OCI-LY1 (cell line): ENCODE measurements around the gene DIAPH1.

ENCODE experiments used
- H2AFZ ChIP-seq: fragments of 200-600 bp; sonication (generic), shearing (Covaris generic); 2 replicates; pipeline ENCODE4 v1.6.0; 2014; ENCODE audit warnings: antibody characterized with exemption, mild to moderate bottlenecking, low read length
- H3F3A ChIP-seq: fragments of 200-600 bp; sonication (generic), shearing (Covaris generic); 2 replicates; pipeline ENCODE4 v1.6.0; 2014; ENCODE audit warnings: mild to moderate bottlenecking, antibody characterized with exemption, low read length, moderate library complexity; ENCODE audit not compliant: insufficient read depth
- H3K27ac ChIP-seq: fragments of 200-600 bp; sonication (generic); 2 replicates; pipeline ENCODE4 v1.5.1; 2014; ENCODE audit warnings: low read length, mixed run types, mild to moderate bottlenecking, low read depth; ENCODE audit not compliant: poor library complexity, severe bottlenecking
- H3K27me3 ChIP-seq: fragments of 200-600 bp; sonication (generic); 2 replicates; pipeline ENCODE4 v1.6.0; 2014; ENCODE audit warnings: antibody characterized with exemption, mild to moderate bottlenecking, low read length, moderate library complexity; ENCODE audit not compliant: insufficient read depth
- H3K36me3 ChIP-seq: fragments of 200-600 bp; sonication (generic); 2 replicates; pipeline ENCODE4 v1.6.1; 2014; ENCODE audit warnings: mild to moderate bottlenecking, antibody characterized with exemption, low read length, moderate library complexity, mixed read lengths; ENCODE audit not compliant: insufficient read depth
- H3K4me1 ChIP-seq: fragments of 200-600 bp; sonication (generic); 2 replicates; pipeline ENCODE4 v1.5.1; 2014; ENCODE audit warnings: mild to moderate bottlenecking, low read length, moderate library complexity; ENCODE audit not compliant: insufficient read depth, severe bottlenecking
- H3K4me2 ChIP-seq: fragments of 200-600 bp; sonication (generic), shearing (Covaris generic); 2 replicates; pipeline ENCODE4 v1.6.1; 2014; ENCODE audit warnings: low read length
- H3K4me3 ChIP-seq: fragments of 200-600 bp; sonication (generic); 2 replicates; pipeline ENCODE4 v1.5.1; 2014; ENCODE audit warnings: low read length, low read depth, mild to moderate bottlenecking, mixed read lengths; ENCODE audit not compliant: poor library complexity, severe bottlenecking
- H3K79me2 ChIP-seq: fragments of 200-600 bp; shearing (Covaris generic); 2 replicates; pipeline ENCODE4 v1.6.1; 2016; ENCODE audit warnings: mixed run types, low read length, mixed read lengths; ENCODE audit not compliant: insufficient read depth
- H3K9ac ChIP-seq: fragments of 200-600 bp; sonication (generic), shearing (Covaris generic); 2 replicates; pipeline ENCODE4 v1.6.1; 2014; ENCODE audit warnings: mild to moderate bottlenecking, low read length, mixed read lengths
- H3K9me2 ChIP-seq: fragments of 200-600 bp; sonication (generic), shearing (Covaris generic); 2 replicates; pipeline ENCODE4 v1.6.1; 2014; ENCODE audit warnings: low read depth, mild to moderate bottlenecking, low read length, mixed read lengths
- H3K9me3 ChIP-seq: fragments of 200-600 bp; shearing (Covaris generic); 2 replicates; pipeline ENCODE4 v1.6.1; 2014; ENCODE audit warnings: low read length, mixed read lengths
- H4K20me1 ChIP-seq: fragments of 200-600 bp; sonication (generic), shearing (Covaris generic); 2 replicates; pipeline ENCODE4 v1.6.0; 2016; ENCODE audit warnings: mild to moderate bottlenecking, low read length; ENCODE audit not compliant: insufficient read depth
- EZH2 ChIP-seq: fragments of 200-600 bp; sonication (generic), shearing (Covaris generic); IDR thresholded peaks from 2 replicates; pipeline ENCODE4 v1.8.0; 2017; ENCODE audit warnings: borderline replicate concordance, mixed run types, mild to moderate bottlenecking, antibody characterized with exemption, low read length, moderate library complexity, mixed read lengths
- TF ChIP-seq, protein P1 (sequence below): fragments of 200-600 bp; sonication (generic), shearing (Covaris generic); IDR thresholded peaks from 2 replicates; pipeline ENCODE4 v1.5.1; 2017; ENCODE audit warnings: mild to moderate bottlenecking, antibody characterized with exemption, low read length, moderate library complexity, mixed read lengths

DIAPH1 gene

DNA sequence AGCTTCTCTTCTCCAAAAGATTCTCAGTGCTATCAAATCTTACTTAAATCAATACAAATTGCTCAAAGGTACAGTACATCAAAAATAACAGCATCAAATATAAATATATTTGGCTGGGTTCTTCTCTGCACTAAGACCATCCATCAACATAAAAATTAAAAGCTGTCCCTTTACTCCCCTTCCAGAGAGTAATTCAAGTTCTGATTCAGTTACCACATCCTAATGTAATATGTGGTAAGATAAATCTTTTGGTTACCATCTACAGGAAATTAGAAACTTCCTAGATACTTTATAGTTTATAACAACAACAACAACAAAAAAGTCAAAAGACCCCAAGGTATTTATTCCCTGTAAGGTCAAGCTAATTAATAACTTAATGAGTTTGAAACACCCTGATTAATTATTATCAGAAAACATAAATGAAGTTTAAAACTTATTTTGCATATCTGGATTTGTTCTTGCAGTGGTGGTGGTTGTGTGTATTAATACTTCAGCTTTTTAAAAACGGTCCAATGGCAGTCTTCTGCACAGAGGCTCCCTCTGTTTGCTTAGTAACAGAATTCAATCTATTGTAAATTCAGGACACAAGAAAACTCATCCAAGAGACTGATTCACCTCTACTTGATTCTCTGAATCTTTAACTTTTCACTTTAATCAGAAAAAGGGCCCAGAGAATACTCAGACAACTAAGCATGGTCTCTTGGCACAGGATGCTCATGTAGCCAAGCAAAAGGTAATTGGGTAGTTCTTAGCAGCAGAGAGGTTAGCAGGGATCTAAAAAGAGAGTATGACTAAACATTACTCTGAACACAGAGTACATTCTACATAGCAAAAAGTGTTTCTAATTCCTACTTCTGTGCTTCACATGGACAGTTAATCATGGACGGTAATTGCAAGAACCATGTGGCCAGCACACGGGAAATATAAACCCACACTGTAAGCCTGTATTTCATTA, 20.1 kb downstream of the DIAPH1 start:
- no peaks in the 10 kb centered on the region for H3K27me3 ChIP-seq
- TF ChIP-seq, protein P1, sequence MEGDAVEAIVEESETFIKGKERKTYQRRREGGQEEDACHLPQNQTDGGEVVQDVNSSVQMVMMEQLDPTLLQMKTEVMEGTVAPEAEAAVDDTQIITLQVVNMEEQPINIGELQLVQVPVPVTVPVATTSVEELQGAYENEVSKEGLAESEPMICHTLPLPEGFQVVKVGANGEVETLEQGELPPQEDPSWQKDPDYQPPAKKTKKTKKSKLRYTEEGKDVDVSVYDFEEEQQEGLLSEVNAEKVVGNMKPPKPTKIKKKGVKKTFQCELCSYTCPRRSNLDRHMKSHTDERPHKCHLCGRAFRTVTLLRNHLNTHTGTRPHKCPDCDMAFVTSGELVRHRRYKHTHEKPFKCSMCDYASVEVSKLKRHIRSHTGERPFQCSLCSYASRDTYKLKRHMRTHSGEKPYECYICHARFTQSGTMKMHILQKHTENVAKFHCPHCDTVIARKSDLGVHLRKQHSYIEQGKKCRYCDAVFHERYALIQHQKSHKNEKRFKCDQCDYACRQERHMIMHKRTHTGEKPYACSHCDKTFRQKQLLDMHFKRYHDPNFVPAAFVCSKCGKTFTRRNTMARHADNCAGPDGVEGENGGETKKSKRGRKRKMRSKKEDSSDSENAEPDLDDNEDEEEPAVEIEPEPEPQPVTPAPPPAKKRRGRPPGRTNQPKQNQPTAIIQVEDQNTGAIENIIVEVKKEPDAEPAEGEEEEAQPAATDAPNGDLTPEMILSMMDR = no peak
- no peak for TF ChIP-seq EZH2
- no peaks in the 10 kb centered on the region for H3K9me3 ChIP-seq
- no peak overlapping the region for H3K9ac ChIP-seq
- H3F3A ChIP-seq = no peaks in the 10 kb centered on the region
- H2AFZ ChIP-seq = no peak overlapping the region
- peaks cover 31% of the 10 kb centered on the region for H3K79me2 ChIP-seq
- H3K4me3 ChIP-seq = no peak overlapping the region
- H4K20me1 ChIP-seq = no peaks in the 10 kb centered on the region
- H3K27ac ChIP-seq = no peak overlapping the region
- no peaks in the 10 kb centered on the region for H3K9me2 ChIP-seq
- no peaks in the 10 kb centered on the region; the same call in 1 of the 2 replicates for H3K36me3 ChIP-seq
- no peaks in the 10 kb centered on the region for H3K4me1 ChIP-seq
- no peak overlapping the region for H3K4me2 ChIP-seq

DNA sequence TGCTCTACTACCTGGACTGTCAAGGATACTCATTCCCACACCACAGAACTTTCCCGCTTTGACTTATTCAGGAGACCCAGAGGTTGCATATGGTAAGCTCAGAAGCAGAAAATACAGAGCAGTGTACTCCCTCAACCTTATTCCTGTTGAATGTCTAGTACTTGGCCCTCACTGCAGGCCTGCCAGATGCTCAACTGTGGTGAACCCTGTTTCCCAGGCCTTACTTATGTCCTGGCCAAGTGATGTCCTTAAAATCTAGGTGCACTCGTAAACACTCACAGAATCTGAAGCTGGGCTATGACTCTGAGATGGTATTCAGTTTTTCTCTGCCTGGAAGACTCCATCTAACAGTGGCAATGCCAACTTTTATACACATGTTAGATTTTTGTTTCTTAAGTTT, 21.0 kb downstream of the DIAPH1 start:
- no peaks in the 10 kb centered on the region for H3K4me1 ChIP-seq
- H3K4me3 ChIP-seq = no peak overlapping the region
- H2AFZ ChIP-seq = no peak overlapping the region
- no peaks in the 10 kb centered on the region for H3K9me3 ChIP-seq
- H3F3A ChIP-seq = no peaks in the 10 kb centered on the region
- H3K79me2 ChIP-seq = peaks cover 27% of the 10 kb centered on the region
- TF ChIP-seq EZH2 = no peak
- TF ChIP-seq, protein P1 = no peak
- H3K27ac ChIP-seq = no peak overlapping the region
- H3K36me3 ChIP-seq = no peaks in the 10 kb centered on the region
- no peaks in the 10 kb centered on the region for H3K27me3 ChIP-seq
- H3K4me2 ChIP-seq = no peak overlapping the region
- H3K9me2 ChIP-seq = no peaks in the 10 kb centered on the region
- no peak overlapping the region for H3K9ac ChIP-seq
- no peaks in the 10 kb centered on the region for H4K20me1 ChIP-seq

DNA sequence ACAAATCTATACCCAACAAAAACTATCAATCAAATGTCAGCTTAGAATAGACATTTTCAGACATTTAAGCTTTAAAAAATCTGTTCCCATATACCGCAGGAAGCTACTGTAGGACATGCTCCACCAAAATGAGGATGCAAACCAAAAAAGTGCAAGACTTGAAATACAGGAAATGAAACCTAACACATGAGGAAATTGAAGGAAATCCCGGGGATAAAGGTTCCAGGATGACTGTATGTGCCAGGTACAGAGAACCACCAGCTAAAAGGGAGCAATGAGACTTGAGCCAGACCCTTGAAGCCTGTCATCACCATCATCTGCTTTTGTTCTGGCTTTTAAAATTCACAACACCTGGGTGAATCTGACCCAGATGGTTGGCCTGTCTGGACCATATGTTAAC, 21.4 kb downstream of the DIAPH1 start:
- Histone ChIP-seq H3K79me2 (peaks cover 23% of the 10 kb centered on the region), H3K9me3 (no peaks in the 10 kb centered on the region), H3K9ac (no peak overlapping the region), H3K9me2 (no peaks in the 10 kb centered on the region), H3K4me3 (no peak overlapping the region), H3F3A (no peaks in the 10 kb centered on the region), H3K27me3 (no peaks in the 10 kb centered on the region), H3K36me3 (no peaks in the 10 kb centered on the region), H3K4me1 (no peaks in the 10 kb centered on the region), H3K4me2 (no peak overlapping the region), H4K20me1 (no peaks in the 10 kb centered on the region), H2AFZ (no peak overlapping the region), H3K27ac (no peak overlapping the region)
- TF ChIP-seq EZH2 = no peak
- TF ChIP-seq, protein P1 = no peak
